Liver (tissue), 9 donors: Measurements from ENCODE around the gene SOAT1. TPM values are rescaled to one million over a fixed set of nuclear protein-coding genes. Genes with fewer than 3 reads are reported as not detected.

Source experiments
- DNase-seq: peaks from one replicate; pipeline ENCODE4 v3.0.0-alpha.2; 2017; ENCODE audit warnings: low spot score
- H3K27ac ChIP-seq, 2 donors: one replicate each; pipeline ENCODE4 v1.7.0; 2013; ENCODE audit warnings: inconsistent platforms in 2 of 2, low read length in 2 of 2, control low read depth in 1 of 2, low read depth in 1 of 2, mild to moderate bottlenecking in 1 of 2
- H3K27me3 ChIP-seq, 4 donors: one replicate each; pipeline versions ENCODE4 v1.6.1 to v1.7.0; 2013; ENCODE audit warnings: low read length in 3 of 4, inconsistent platforms in 1 of 4, mild to moderate bottlenecking in 1 of 4, moderate library complexity in 1 of 4; ENCODE audit not compliant: control insufficient read depth in 4 of 4, insufficient read depth in 4 of 4
- H3K36me3 ChIP-seq, 4 donors: one replicate each; pipeline versions ENCODE4 v1.6.1 to v1.7.0; 2013; ENCODE audit warnings: low read length in 3 of 4, mild to moderate bottlenecking in 3 of 4, low read depth in 1 of 4, moderate library complexity in 1 of 4; ENCODE audit not compliant: control insufficient read depth in 4 of 4, insufficient read depth in 3 of 4
- H3K4me1 ChIP-seq, 4 donors: one replicate each; pipeline versions ENCODE4 v1.6.1 to v1.7.0; 2013; ENCODE audit warnings: low read length in 3 of 4, mild to moderate bottlenecking in 3 of 4, moderate library complexity in 1 of 4; ENCODE audit not compliant: control insufficient read depth in 4 of 4, insufficient read depth in 4 of 4
- H3K4me3 ChIP-seq, 3 donors: one replicate each; pipeline versions ENCODE4 v1.6.1 to v1.7.0; 2013; ENCODE audit warnings: low read length in 3 of 3, control low read depth in 1 of 3, low read depth in 1 of 3, mild to moderate bottlenecking in 1 of 3
- H3K9ac ChIP-seq, 2 donors: one replicate each; pipeline ENCODE4 v1.7.0; 2013; ENCODE audit warnings: low read length in 2 of 2, mild to moderate bottlenecking in 2 of 2, moderate library complexity in 2 of 2, control low read depth in 1 of 2, low read depth in 1 of 2
- H3K9me3 ChIP-seq, 4 donors: one replicate each; pipeline versions ENCODE4 v1.6.1 to v1.7.0; 2013; ENCODE audit warnings: low read length in 3 of 4; ENCODE audit not compliant: control insufficient read depth in 4 of 4
- ATF3 ChIP-seq: IDR thresholded peaks from 2 replicates; pipeline ENCODE4 v1.6.1; 2016; ENCODE audit warnings: antibody characterized with exemption
- CTCF ChIP-seq: fragments of 150-350 bp; IDR thresholded peaks from 2 replicates; pipeline ENCODE4 v1.5.1; 2017; ENCODE audit warnings: improper control_type of control experiment, low read depth, low read length; ENCODE audit not compliant: missing input control
- EGR1 ChIP-seq, 2 donors: IDR thresholded peaks; 2 replicates each; pipeline ENCODE4 v1.6.1; 2016 to 2018; ENCODE audit warnings: antibody characterized with exemption in 2 of 2, low read depth in 2 of 2
- FOXA1 ChIP-seq: IDR thresholded peaks from 2 replicates; pipeline ENCODE4 v1.6.1; 2016; ENCODE audit warnings: antibody characterized with exemption
- FOXA2 ChIP-seq: IDR thresholded peaks from 2 replicates; pipeline ENCODE4 v1.6.1; 2016; ENCODE audit warnings: antibody characterized with exemption
- GABPA ChIP-seq, 2 donors: IDR thresholded peaks in 1 of 2; conservative IDR thresholded peaks in 1 of 2; 2 replicates each; pipeline ENCODE4 v1.6.1; 2016; ENCODE audit warnings: antibody characterized with exemption in 2 of 2, mild to moderate bottlenecking in 1 of 2, moderate library complexity in 1 of 2
- HNF4A ChIP-seq, 2 donors: conservative IDR thresholded peaks; 2 replicates each; pipeline ENCODE4 v1.6.1; 2016; ENCODE audit warnings: antibody characterized with exemption in 2 of 2, mild to moderate bottlenecking in 2 of 2
- HNF4G ChIP-seq: IDR thresholded peaks from 2 replicates; pipeline ENCODE4 v1.6.1; 2016; ENCODE audit warnings: antibody characterized with exemption
- JUND ChIP-seq, 2 donors: IDR thresholded peaks; 2 replicates each; pipeline ENCODE4 v1.6.1; 2016; ENCODE audit warnings: antibody characterized with exemption in 2 of 2
- NR2F2 ChIP-seq: IDR thresholded peaks from 2 replicates; pipeline ENCODE4 v1.6.1; 2016; ENCODE audit warnings: antibody characterized with exemption
- RAD21 ChIP-seq, 2 donors: IDR thresholded peaks; 2 replicates each; pipeline ENCODE4 v1.6.1; 2016; ENCODE audit warnings: antibody characterized with exemption in 2 of 2, mild to moderate bottlenecking in 2 of 2
- RXRA ChIP-seq, 2 donors: IDR thresholded peaks; 2 replicates each; pipeline ENCODE4 v1.6.1; 2017 to 2018; ENCODE audit warnings: antibody characterized with exemption in 2 of 2, mild to moderate bottlenecking in 1 of 2
- SP1 ChIP-seq: IDR thresholded peaks from 2 replicates; pipeline ENCODE4 v1.6.1; 2018; ENCODE audit warnings: antibody characterized with exemption, mild to moderate bottlenecking
- TAF1 ChIP-seq: conservative IDR thresholded peaks from 2 replicates; pipeline ENCODE4 v1.6.1; 2016; ENCODE audit warnings: antibody characterized with exemption, mild to moderate bottlenecking
- YY1 ChIP-seq: IDR thresholded peaks from 2 replicates; pipeline ENCODE4 v1.6.1; 2016; ENCODE audit warnings: antibody characterized with exemption, mild to moderate bottlenecking
- ZBTB33 ChIP-seq: IDR thresholded peaks from 2 replicates; pipeline ENCODE4 v1.6.1; 2016; ENCODE audit warnings: antibody characterized with exemption
- WGBS: extraction: QIAGEN DNeasy Blood & Tissue Kit; methylation state at CpG from one replicate; pipeline ENCODE4 v1.1.7; 2013; 5-methylcytosine and 5-hydroxymethylcytosine counted together
- polyA plus RNA-seq, 2 donors: library from polyadenylated mRNA; stranded (reverse) in 1 of 2; unstranded in 1 of 2; fragments of 200-250 nt in 1 of 2; fragments of >200 nt in 1 of 2; fragmentation: Nextera tagmentation in 1 of 2; extraction: Ambion mirVana in 1 of 2; gene quantifications; one replicate each; pipeline versions ENCODE4 v1.2.1 to v1.2.3, GENCODE V29; 2013 to 2015
- total RNA-seq, 2 donors: library from RNA; depleted of rRNA; stranded (reverse); fragments of >200 nt; gene quantifications; one replicate each; pipeline ENCODE4 v1.2.3, GENCODE V29; 2014
- donor health status: healthy.
- donor health status: healthy.
- donor health status: healthy.
- donor health status: healthy.
- donor health status: healthy.

Gene SOAT1
- total and polyA plus RNA-seq, 4 donors, result 4.3 to 14.0 (median 9.3) TPM

GRCh38 chr1:179295164-179295755 is 1.7 kb downstream of the SOAT1 start:
- 97% methylated on average over 2 of the region's 2 CpGs for WGBS
- Histone ChIP-seq H3K9me3 (no peaks in the 10 kb centered on the region), H3K4me3 (peak overlapping the region in 1 of 3 donors; percentile 75), H3K9ac (no peak overlapping the region), H3K27me3 (no peaks in the 10 kb centered on the region), H3K36me3 (no peaks in the 10 kb centered on the region), H3K27ac (peak overlapping the region in 1 of 2 donors; percentile 64), H3K4me1 (peaks cover 2 to 28% (median 15%) of the 10 kb centered on the region in 4 donors)
- no peak for DNase-seq
- TF ChIP-seq GABPA (IDR thresholded peaks at IDR 0.05 in 1 of 2, conservative IDR thresholded peaks at IDR 0.05 in 1 of 2) (no peak), FOXA2 (no peak)

GRCh38 chr1:179296356-179297104 is 2.9 kb downstream of the SOAT1 start:
- TF ChIP-seq HNF4G, result no peak
- no peak for TF ChIP-seq YY1
- no peak for TF ChIP-seq FOXA1
- TF ChIP-seq SP1, result no peak
- TF ChIP-seq GABPA (IDR thresholded peaks at IDR 0.05 in 1 of 2, conservative IDR thresholded peaks at IDR 0.05 in 1 of 2), result no peak
- WGBS, result 94% methylated on average over 4 of the region's 4 CpGs
- no peak overlapping the region for H3K27ac ChIP-seq
- no peaks in the 10 kb centered on the region for H3K36me3 ChIP-seq
- H3K9me3 ChIP-seq, result no peaks in the 10 kb centered on the region
- H3K27me3 ChIP-seq, result no peaks in the 10 kb centered on the region
- H3K4me3 ChIP-seq, result no peak overlapping the region
- no peak overlapping the region for H3K9ac ChIP-seq
- DNase-seq, result no peak
- peaks cover 3 to 28% (median 15%) of the 10 kb centered on the region in 4 donors for H3K4me1 ChIP-seq

GRCh38 chr1:179297105-179297378 is 3.4 kb downstream of the SOAT1 start:
- H3K27ac ChIP-seq, result no peak overlapping the region
- H3K4me3 ChIP-seq, result no peak overlapping the region
- WGBS, result 86% methylated on average over 3 of the region's 3 CpGs
- H3K36me3 ChIP-seq, result no peaks in the 10 kb centered on the region
- H3K4me1 ChIP-seq, result peaks cover 3 to 28% (median 15%) of the 10 kb centered on the region in 4 donors
- TF ChIP-seq GABPA (IDR thresholded peaks at IDR 0.05 in 1 of 2, conservative IDR thresholded peaks at IDR 0.05 in 1 of 2) (no peak), ATF3 (no peak), HNF4A (conservative IDR thresholded peaks at IDR 0.05) (no peak), RAD21 (IDR thresholded peaks at IDR 0.05) (no peak), FOXA1 (no peak), JUND (IDR thresholded peaks at IDR 0.05) (no peak)
- H3K9ac ChIP-seq, result no peak overlapping the region
- H3K9me3 ChIP-seq, result no peaks in the 10 kb centered on the region
- no peaks in the 10 kb centered on the region for H3K27me3 ChIP-seq
- DNase-seq, result no peak

- peaks cover 1 to 17% (median 10%) of the 10 kb centered on the region in 4 donors for H3K4me1 ChIP-seq
Observed at GRCh38 chr1:179298952-179299351, 5.4 kb downstream of the SOAT1 start.

More at GRCh38 chr1:179298952-179299351, 5.4 kb downstream of the SOAT1 start:
- Histone ChIP-seq H3K36me3 (peaks cover 2 to 10% (median 6%) of the 10 kb centered on the region in 4 donors), H3K4me3 (no peak overlapping the region), H3K27me3 (no peaks in the 10 kb centered on the region), H3K27ac (no peak overlapping the region), H3K9ac (no peak overlapping the region), H3K9me3 (no peaks in the 10 kb centered on the region)
- no peak for TF ChIP-seq TAF1
- no peak for TF ChIP-seq SP1
- no peak for TF ChIP-seq HNF4G
- TF ChIP-seq EGR1 (IDR thresholded peaks at IDR 0.05; ENCODE audit: low read depth in 2 of 2), result no peak
- no peak for TF ChIP-seq RXRA (IDR thresholded peaks at IDR 0.05)
- TF ChIP-seq YY1, result no peak
- no peak for TF ChIP-seq CTCF
- no peak for TF ChIP-seq RAD21 (IDR thresholded peaks at IDR 0.05)
- no peak for TF ChIP-seq NR2F2
- no peak for TF ChIP-seq ZBTB33
- DNase-seq, result no peak
- 63% methylated on average over 3 of the region's 3 CpGs for WGBS
